Measurements from ENCODE around the gene BCAT1.

BCAT1 gene

DNA sequence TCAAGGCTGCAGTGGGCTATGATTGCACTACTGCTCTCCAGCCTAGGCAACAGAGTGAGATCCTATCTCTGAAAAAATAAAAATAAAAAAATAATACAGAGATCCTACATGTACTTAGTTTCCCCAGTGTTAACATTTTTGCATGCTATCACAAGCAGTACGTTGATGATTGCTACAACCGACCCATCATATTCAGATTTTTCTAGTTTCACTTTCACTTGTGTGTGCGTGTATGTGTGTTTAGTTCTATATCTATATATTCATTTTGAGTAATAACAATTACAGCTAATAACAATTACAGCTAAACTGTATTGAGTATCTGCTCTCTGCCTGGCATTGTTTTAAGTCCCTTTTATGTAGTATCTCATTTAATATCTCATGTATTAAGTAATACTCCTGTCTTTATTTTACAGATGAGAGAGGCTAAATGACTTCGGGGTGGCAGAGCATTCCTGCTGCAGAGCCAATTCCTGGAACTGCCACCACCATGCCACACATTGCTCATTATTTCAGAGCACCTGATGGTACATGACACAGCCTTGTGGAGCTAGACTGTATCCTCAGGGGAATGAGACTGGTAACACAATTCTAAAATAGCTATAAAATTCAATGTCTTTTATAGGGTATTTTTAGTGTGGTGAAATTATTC lies 153.1 kb downstream of the BCAT1 start:
- Mint-ChIP-seq H3K4me1 (peaks cover 34% of the 10 kb centered on the region), H3K9me3 (no peaks in the 10 kb centered on the region), H3K27ac (no peak overlapping the region), H3K4me3 (no peak overlapping the region), H3K36me3 (ENCODE audit: low read depth) (no peaks in the 10 kb centered on the region), H3K27me3 (ENCODE audit: low read depth) (no peaks in the 10 kb centered on the region)
- no peak for TF ChIP-seq CTCF (IDR thresholded peaks at IDR 0.05; ENCODE audit: unreplicated experiment in 3 of 3)

DNA sequence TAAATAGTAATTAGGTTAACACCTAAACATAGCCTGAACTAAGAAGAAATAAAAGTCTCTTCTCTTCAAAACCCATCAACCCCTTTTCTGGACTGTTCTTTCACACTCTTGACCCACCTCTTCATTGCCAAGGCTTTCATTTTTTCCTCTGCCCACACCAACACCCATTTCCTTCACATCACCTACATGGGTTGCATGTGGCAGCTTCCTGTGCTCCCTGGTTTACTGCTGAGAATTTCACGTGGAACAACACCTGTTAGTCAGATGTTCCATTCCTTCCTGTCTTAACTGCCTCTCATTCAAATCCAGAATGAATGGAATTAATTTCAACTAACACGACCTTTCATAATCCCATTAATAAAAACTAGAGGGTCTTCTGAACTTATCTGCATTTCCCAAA lies 157.3 kb downstream of the BCAT1 start:
- H3K9me3 Mint-ChIP-seq: no peaks in the 10 kb centered on the region
- peaks cover 35% of the 10 kb centered on the region for H3K4me1 Mint-ChIP-seq
- H3K4me3 Mint-ChIP-seq: no peak overlapping the region
- no peak overlapping the region for H3K27ac Mint-ChIP-seq
- TF ChIP-seq CTCF (IDR thresholded peaks at IDR 0.05; ENCODE audit: unreplicated experiment in 3 of 3): no peak
- no peaks in the 10 kb centered on the region for H3K36me3 Mint-ChIP-seq (ENCODE audit: low read depth)
- H3K27me3 Mint-ChIP-seq (ENCODE audit: low read depth): no peaks in the 10 kb centered on the region

GRCh38 chr12:24788886-24789285 lies 160.0 kb downstream of the BCAT1 start:
- Mint-ChIP-seq H3K27ac (no peak overlapping the region), H3K4me1 (peaks cover 35% of the 10 kb centered on the region), H3K4me3 (no peak overlapping the region), H3K36me3 (ENCODE audit: low read depth) (no peaks in the 10 kb centered on the region), H3K9me3 (no peaks in the 10 kb centered on the region), H3K27me3 (ENCODE audit: low read depth) (no peaks in the 10 kb centered on the region)
- TF ChIP-seq CTCF (IDR thresholded peaks at IDR 0.05; ENCODE audit: unreplicated experiment in 3 of 3): no peak

GRCh38 chr12:24780697-24781368 lies 168.1 kb downstream of the BCAT1 start:
- H3K36me3 Mint-ChIP-seq (ENCODE audit: low read depth): no peaks in the 10 kb centered on the region
- H3K27me3 Mint-ChIP-seq (ENCODE audit: low read depth): no peaks in the 10 kb centered on the region
- TF ChIP-seq CTCF (IDR thresholded peaks at IDR 0.05; ENCODE audit: unreplicated experiment in 3 of 3): peak in 2 of 3 experiments; percentile 21 to 41
- peaks cover 11% of the 10 kb centered on the region for H3K4me1 Mint-ChIP-seq
- no peak overlapping the region for H3K4me3 Mint-ChIP-seq
- no peak overlapping the region for H3K27ac Mint-ChIP-seq
- H3K9me3 Mint-ChIP-seq: no peaks in the 10 kb centered on the region

DNA sequence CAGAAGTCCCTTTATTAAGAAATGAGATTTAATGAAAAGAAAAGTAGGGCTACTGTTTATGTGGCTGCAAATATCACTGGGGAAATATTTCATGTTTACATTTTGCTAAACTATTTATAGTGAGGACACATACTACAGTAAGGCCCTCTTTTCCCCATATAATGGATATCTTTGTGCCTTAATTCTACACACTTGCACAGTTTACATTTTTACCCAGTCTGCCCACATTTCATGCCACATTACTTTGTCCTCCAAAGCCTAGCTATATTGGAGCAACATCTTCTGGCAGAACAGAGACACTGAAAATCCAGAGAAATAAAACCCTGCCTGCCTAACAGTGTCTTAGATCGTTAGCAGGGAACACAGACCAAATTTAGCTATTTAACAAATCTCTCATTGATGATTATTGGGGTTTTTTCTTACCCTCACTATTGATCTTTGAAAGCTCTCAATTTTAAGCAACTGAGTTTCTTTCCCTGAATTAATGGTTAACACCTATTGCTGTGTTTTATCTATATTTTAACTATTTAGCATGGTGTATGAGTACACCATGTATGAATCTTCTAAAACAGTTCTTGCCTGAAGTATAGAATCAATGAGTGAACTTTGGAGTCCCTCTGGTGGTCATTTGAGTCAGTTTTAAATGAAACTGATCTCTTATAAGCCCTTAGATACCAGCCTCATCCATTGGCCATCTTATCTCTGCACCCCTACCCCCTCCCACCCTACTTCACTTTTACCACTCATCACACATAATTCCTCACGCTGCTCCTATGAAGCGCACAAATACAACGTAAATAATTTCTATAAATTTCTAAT lies 170.2 kb downstream of the BCAT1 start:
- no peaks in the 10 kb centered on the region for H3K27me3 Mint-ChIP-seq (ENCODE audit: low read depth)
- no peak overlapping the region for H3K4me3 Mint-ChIP-seq
- no peaks in the 10 kb centered on the region for H3K36me3 Mint-ChIP-seq (ENCODE audit: low read depth)
- H3K4me1 Mint-ChIP-seq: peaks cover 11% of the 10 kb centered on the region
- peak; percentile 50 to 72 (median 54) for TF ChIP-seq CTCF (IDR thresholded peaks at IDR 0.05; ENCODE audit: unreplicated experiment in 3 of 3)
- no peaks in the 10 kb centered on the region for H3K9me3 Mint-ChIP-seq
- H3K27ac Mint-ChIP-seq: peak overlapping the region in 1 of 3 experiments; percentile 13
